Natural killer cell (primary cell): Measurements from ENCODE around the gene PDGFRB. TPM values are rescaled to one million over a fixed set of nuclear protein-coding genes. Genes with fewer than 3 reads are reported as not detected.

ENCODE experiments used
- ATAC-seq, 3 donors: fragments of 150-1000 bp in 2 of 3; fragments of 200-7000 bp in 1 of 3; cut with Tn5 transposase; 1 replicate in 1 of 3; 2 replicates in 2 of 3; pipeline ENCODE4 v1.10.0; 2021; ENCODE audit warnings: mild to moderate bottlenecking in 2 of 3, moderate library complexity in 2 of 3
- DNase-seq, 2 donors: peaks; one replicate each; pipeline versions ENCODE4 v3.0.0 to v3.0.0-alpha.2; 2013 to 2021; ENCODE audit warnings: mixed read lengths in 1 of 2
- H3K27ac ChIP-seq: one replicate; pipeline ENCODE4 v1.5.1; 2013; ENCODE audit warnings: mild to moderate bottlenecking, low read length
- H3K27me3 ChIP-seq: one replicate; pipeline ENCODE4 v1.6.1; 2013; ENCODE audit warnings: low read length; ENCODE audit not compliant: control insufficient read depth, insufficient read depth
- H3K36me3 ChIP-seq: one replicate; pipeline ENCODE4 v1.6.1; 2013; ENCODE audit warnings: low read length; ENCODE audit not compliant: control insufficient read depth, insufficient read depth
- H3K4me1 ChIP-seq: one replicate; pipeline ENCODE4 v1.6.1; 2013; ENCODE audit warnings: low read length; ENCODE audit not compliant: control insufficient read depth, insufficient read depth
- H3K4me3 ChIP-seq: one replicate; pipeline ENCODE4 v1.5.1; 2013; ENCODE audit warnings: low read length
- H3K9me3 ChIP-seq: one replicate; pipeline ENCODE4 v1.6.1; 2013; ENCODE audit warnings: low read length; ENCODE audit not compliant: control insufficient read depth, insufficient read depth
- H3K27ac Mint-ChIP-seq, 2 donors: one replicate each; pipeline ENCODE4 v1.8.0; 2022; ENCODE audit warnings: mild to moderate bottlenecking in 2 of 2, mixed read lengths in 2 of 2, moderate library complexity in 1 of 2
- H3K27me3 Mint-ChIP-seq, 2 donors: one replicate each; pipeline ENCODE4 v1.8.0; 2022; ENCODE audit warnings: low read depth in 2 of 2, mixed read lengths in 2 of 2
- H3K36me3 Mint-ChIP-seq: one replicate; pipeline ENCODE4 v1.8.0; 2022; ENCODE audit warnings: mixed read lengths
- H3K4me1 Mint-ChIP-seq, 2 donors: one replicate each; pipeline ENCODE4 v1.8.0; 2022; ENCODE audit warnings: mixed read lengths in 2 of 2
- H3K4me3 Mint-ChIP-seq: one replicate; pipeline ENCODE4 v1.8.0; 2022; ENCODE audit warnings: mild to moderate bottlenecking, moderate library complexity, mixed read lengths
- H3K9me3 Mint-ChIP-seq, 2 donors: one replicate each; pipeline ENCODE4 v1.8.0; 2022; ENCODE audit warnings: mixed read lengths in 2 of 2
- WGBS: methylation state at CpG from one replicate; pipeline ENCODE4 v1.1.7; 2013; ENCODE audit warnings: missing lambda C conversion rate; ENCODE audit not compliant: insufficient coverage; 5-methylcytosine and 5-hydroxymethylcytosine counted together
- intact Hi-C: fragments of 100-400 bp; cut with micrococcal nuclease; formaldehyde crosslinking; loops from one replicate; pipeline ENCODE4 v1.14.2; 2022
- total RNA-seq, 4 donors: library from RNA; stranded (reverse); fragments of 120-200 nt in 1 of 4; gene quantifications; one replicate each; pipeline versions ENCODE4 v1.2.3 to v1.2.4, GENCODE V29; 2013 to 2022
- TF ChIP-seq, protein P1 (sequence below): fragments of 200-600 bp; IDR thresholded peaks from one replicate; pipeline ENCODE4 v1.8.0; 2022; ENCODE audit warnings: antibody characterized with exemption

The PDGFRB gene
- total RNA-seq, 3 donors from 2014 or later (not counting 1 experiment from before 2014, with no cell fraction given): 44.8 to 93.1 (median 61.6) TPM

DNA sequence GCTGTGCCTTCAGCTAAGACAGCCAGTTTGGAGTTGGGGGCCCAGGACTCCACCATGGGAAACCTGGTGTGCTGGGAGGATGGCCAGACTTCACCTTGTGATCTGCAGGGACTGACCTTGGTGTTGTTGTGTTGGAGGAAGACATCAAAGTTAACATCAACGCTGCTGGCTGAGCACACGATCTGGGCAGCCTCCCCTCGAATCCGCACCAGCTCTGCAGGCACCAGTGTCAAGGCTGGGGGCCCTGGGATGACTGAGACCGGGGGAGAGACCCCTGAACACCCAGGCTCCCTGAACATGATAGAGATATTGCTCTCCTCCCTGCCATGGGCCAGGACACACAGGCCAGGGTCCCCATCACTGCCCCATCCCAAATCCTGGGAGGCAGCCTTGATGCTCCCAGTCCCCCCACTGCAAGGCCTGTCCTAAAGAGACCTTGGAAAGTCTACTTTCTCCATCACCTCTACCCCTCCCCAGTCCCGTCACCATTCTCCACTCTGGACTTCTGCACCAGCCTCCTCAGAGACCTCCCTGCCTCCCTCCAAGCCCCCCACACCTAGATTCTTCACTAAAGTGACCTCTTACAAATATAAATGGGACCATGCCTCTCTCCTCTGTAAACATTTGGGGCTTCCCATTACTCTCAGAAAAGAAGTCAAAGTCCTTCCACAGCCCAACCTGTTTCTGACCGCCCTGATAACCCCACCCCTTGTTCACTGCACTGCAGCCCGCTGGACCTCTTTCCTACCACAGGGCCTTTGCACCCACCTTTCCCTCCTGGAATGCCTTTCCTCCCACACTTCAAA, 77.4 kb downstream of the PDGFRB start:
- Histone ChIP-seq H3K27ac (no peak overlapping the region), H3K36me3 (no peaks in the 10 kb centered on the region), H3K9me3 (no peaks in the 10 kb centered on the region), H3K4me1 (peaks cover 13% of the 10 kb centered on the region), H3K4me3 (no peak overlapping the region), H3K27me3 (peaks cover 6% of the 10 kb centered on the region)
- no peak for ATAC-seq
- no peak for DNase-seq
- Mint-ChIP-seq H3K4me1 (peaks cover 13 to 14% of the 10 kb centered on the region in 2 donors), H3K4me3 (no peak overlapping the region), H3K36me3 (no peaks in the 10 kb centered on the region), H3K27me3 (peaks cover 21 to 23% of the 10 kb centered on the region in 2 donors), H3K9me3 (no peaks in the 10 kb centered on the region), H3K27ac (no peak overlapping the region)
- intact Hi-C loops: no loop called here
- 87% methylated on average over 8 of the region's 8 CpGs for WGBS
- TF ChIP-seq, protein P1, sequence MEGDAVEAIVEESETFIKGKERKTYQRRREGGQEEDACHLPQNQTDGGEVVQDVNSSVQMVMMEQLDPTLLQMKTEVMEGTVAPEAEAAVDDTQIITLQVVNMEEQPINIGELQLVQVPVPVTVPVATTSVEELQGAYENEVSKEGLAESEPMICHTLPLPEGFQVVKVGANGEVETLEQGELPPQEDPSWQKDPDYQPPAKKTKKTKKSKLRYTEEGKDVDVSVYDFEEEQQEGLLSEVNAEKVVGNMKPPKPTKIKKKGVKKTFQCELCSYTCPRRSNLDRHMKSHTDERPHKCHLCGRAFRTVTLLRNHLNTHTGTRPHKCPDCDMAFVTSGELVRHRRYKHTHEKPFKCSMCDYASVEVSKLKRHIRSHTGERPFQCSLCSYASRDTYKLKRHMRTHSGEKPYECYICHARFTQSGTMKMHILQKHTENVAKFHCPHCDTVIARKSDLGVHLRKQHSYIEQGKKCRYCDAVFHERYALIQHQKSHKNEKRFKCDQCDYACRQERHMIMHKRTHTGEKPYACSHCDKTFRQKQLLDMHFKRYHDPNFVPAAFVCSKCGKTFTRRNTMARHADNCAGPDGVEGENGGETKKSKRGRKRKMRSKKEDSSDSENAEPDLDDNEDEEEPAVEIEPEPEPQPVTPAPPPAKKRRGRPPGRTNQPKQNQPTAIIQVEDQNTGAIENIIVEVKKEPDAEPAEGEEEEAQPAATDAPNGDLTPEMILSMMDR: no peak

DNA sequence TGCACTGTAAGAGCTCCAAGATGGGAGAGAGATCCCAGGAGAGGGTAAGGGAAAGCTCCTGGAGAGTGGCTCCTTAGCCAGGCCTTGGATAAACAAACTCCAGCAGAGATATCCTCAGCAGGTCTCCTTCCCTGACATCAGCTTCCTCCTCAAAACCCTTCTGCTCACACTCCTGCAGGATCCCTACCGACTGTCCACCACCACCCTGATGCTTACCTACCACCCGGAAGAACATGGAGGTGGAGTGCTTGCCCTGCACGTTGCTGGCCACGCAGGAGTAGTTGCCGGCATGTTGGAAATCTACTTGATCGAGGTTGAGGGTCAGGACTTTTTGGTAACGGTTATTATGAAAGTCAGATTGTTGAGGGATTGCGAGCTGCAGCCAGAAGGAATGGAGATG, 78.6 kb downstream of the PDGFRB start:
- ATAC-seq (no peak), DNase-seq (no peak)
- H3K36me3 Mint-ChIP-seq: no peaks in the 10 kb centered on the region
- H3K4me3 Mint-ChIP-seq: no peak overlapping the region
- Histone ChIP-seq H3K27ac (no peak overlapping the region), H3K4me3 (no peak overlapping the region), H3K4me1 (peaks cover 5% of the 10 kb centered on the region), H3K36me3 (no peaks in the 10 kb centered on the region), H3K27me3 (no peaks in the 10 kb centered on the region), H3K9me3 (no peaks in the 10 kb centered on the region)
- no peaks in the 10 kb centered on the region for H3K9me3 Mint-ChIP-seq
- intact Hi-C loops: no loop called here
- WGBS: 83% methylated on average over 8 of the region's 8 CpGs
- TF ChIP-seq, protein P1: no peak
- H3K27ac Mint-ChIP-seq: no peak overlapping the region
- H3K4me1 Mint-ChIP-seq: peaks cover 2 to 3% of the 10 kb centered on the region in 2 donors
- H3K27me3 Mint-ChIP-seq: peaks cover 18 to 21% of the 10 kb centered on the region in 2 donors

DNA sequence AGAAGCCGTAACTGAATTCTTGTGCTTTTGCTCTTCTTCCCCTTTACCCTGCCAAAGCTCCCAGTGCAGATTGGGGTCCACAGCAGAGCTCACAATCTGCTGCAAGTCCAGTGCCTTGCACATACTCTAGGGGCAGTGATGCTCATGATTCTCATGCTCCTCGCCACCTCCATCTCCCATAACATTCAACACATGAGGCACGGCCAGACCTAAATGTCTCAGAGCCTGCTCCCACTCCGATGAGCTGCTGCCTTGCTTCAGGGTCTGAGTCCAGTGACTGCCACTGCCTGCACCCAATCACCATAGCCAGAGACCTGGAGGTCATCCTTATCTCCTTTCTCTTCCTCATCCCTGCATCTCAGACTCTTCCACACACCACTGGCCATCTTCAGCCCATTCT, 79.8 kb downstream of the PDGFRB start:
- intact Hi-C loops: no loop called here
- DNase-seq (no peak), ATAC-seq (peak in 1 of 3 donors; percentile 28)
- H3K36me3 ChIP-seq: no peaks in the 10 kb centered on the region
- H3K4me3 Mint-ChIP-seq: no peak overlapping the region
- H3K9me3 ChIP-seq: no peaks in the 10 kb centered on the region
- H3K36me3 Mint-ChIP-seq: no peaks in the 10 kb centered on the region
- 88% methylated on average over 4 of the region's 4 CpGs for WGBS
- no peaks in the 10 kb centered on the region for H3K9me3 Mint-ChIP-seq
- no peak overlapping the region for H3K4me3 ChIP-seq
- H3K27me3 ChIP-seq: no peaks in the 10 kb centered on the region
- peaks cover 8 to 17% of the 10 kb centered on the region in 2 donors for H3K27me3 Mint-ChIP-seq
- no peak overlapping the region for H3K27ac Mint-ChIP-seq
- H3K4me1 Mint-ChIP-seq: no peaks in the 10 kb centered on the region
- no peak overlapping the region for H3K27ac ChIP-seq
- H3K4me1 ChIP-seq: no peaks in the 10 kb centered on the region
- TF ChIP-seq, protein P1: no peak

DNA sequence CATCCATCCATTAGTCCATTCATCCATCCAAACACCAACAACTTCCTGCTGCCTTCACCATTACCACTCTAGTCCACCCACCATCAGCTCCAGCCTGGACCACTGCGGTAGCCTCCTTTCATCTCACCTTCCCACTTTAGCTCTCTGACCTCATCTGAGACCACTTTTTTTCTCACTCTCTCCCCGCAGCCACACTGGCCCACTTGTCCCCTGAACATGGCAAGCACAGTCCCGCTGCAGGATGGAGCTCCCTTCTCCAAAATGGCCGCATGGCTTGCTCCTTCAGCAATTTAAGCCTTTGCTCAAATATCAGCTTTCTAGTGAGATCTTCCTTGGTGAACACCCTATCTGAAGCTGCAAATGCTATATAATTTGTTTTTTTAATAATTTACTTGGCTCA, 80.4 kb downstream of the PDGFRB start:
- Histone ChIP-seq H3K4me1 (no peaks in the 10 kb centered on the region), H3K27me3 (no peaks in the 10 kb centered on the region), H3K4me3 (no peak overlapping the region), H3K36me3 (no peaks in the 10 kb centered on the region), H3K27ac (no peak overlapping the region), H3K9me3 (no peaks in the 10 kb centered on the region)
- TF ChIP-seq, protein P1: no peak
- Mint-ChIP-seq H3K4me1 (no peaks in the 10 kb centered on the region), H3K4me3 (no peak overlapping the region), H3K27ac (no peak overlapping the region), H3K27me3 (peaks cover 8 to 17% of the 10 kb centered on the region in 2 donors), H3K36me3 (no peaks in the 10 kb centered on the region), H3K9me3 (no peaks in the 10 kb centered on the region)
- 94% methylated on average over 4 of the region's 4 CpGs for WGBS
- ATAC-seq (no peak), DNase-seq (no peak)
- intact Hi-C loops: no loop called here
